ENCODE data around the gene KLHL21. TPM values are rescaled to one million over a fixed set of nuclear protein-coding genes. Genes with fewer than 3 reads are reported as not detected.

Gene KLHL21
- total RNA-seq, 1 experiment from 2014 or later = 27.5 TPM

DNA sequence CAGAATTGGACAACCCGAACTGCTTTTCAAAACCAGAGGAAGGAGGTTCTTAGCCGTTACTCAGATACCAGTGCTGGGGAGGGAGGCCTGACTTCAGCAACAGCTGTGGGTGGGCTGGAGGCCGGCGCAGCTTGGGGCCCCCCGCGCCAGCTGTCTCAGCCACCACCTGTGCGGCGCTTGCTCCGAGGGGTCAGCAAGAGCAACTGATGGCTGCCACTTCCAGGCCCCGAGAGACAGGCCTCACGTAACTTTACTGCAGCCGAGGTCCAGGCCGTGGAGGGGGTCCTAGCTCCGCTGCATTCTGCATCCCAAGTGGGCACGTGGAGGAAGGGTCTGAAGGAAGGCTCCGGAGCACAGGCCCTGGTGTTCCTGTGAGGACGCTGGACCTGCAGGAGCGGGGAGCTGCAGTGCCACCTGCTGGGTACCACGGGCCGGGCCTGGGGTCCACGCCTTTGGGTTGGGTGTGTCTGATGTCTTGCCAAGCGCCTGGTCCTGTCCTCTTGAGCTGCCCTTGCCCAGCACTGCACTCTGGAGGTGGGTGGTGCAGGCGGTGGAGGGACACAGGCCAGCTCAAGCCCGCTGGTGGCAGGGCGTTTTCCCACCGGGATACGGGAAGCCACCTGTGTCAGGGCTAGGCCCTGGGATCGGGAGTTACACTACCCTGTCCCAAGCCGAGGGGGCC, 31.8 kb upstream of the KLHL21 start:
- H3K4me1 ChIP-seq (ENCODE audit: control insufficient read depth in 1 of 2, insufficient read depth in 2 of 2, low read length in 2 of 2) = no peaks in the 10 kb centered on the region
- no peak overlapping the region for H2AFZ ChIP-seq (ENCODE audit: low read depth, low read length, poor library complexity, severe bottlenecking)
- no peaks in the 10 kb centered on the region for H3K79me2 ChIP-seq (ENCODE audit: insufficient read depth, low read length)
- no peaks in the 10 kb centered on the region for H3K9me2 ChIP-seq (ENCODE audit: insufficient read depth)
- no peak for DNase-seq (ENCODE audit: low read depth, low spot score)
- ChIA-PET CTCF (interaction anchor here (0.7 to 1.3 kb wide), 2 partner anchors 155 to 162 kb away, joined by 3 read pairs; no protein-coding TSS in a partner anchor), POLR2A (interaction anchor here (0.6 to 1.3 kb wide), 2 partner anchors 10 to 225 kb away, joined by 3 to 4 read pairs; partner anchors contain the start of gene THAP3), RAD21 (ENCODE audit: low non-redundant PET in 1 of 2, low total read pairs in 2 of 2, uncharacterized antibody in 2 of 2, unreplicated experiment in 2 of 2) (no interaction called here)
- TSS peak; percentile 56 for BruUV-seq (replicated peaks)
- ATAC-seq = peak; percentile 77
- H3K4me3 ChIP-seq (replicated peaks in 1 of 2; ENCODE audit: low read depth in 1 of 2, low read length in 2 of 2) = no peak overlapping the region
- no peak overlapping the region for H3K9ac ChIP-seq (ENCODE audit: low read length)
- no peak overlapping the region for H3K4me2 ChIP-seq (ENCODE audit: low read length)
- H3K36me3 ChIP-seq (ENCODE audit: control insufficient read depth in 1 of 2, insufficient read depth in 2 of 2, low read length in 2 of 2) = peaks cover 23 to 35% of the 10 kb centered on the region in 2 experiments
- H3K27me3 ChIP-seq (ENCODE audit: insufficient read depth, low read length) = no peaks in the 10 kb centered on the region
- H3K9me3 ChIP-seq (ENCODE audit: control insufficient read depth in 1 of 2, insufficient read depth in 1 of 2, low read depth in 1 of 2, low read length in 2 of 2) = no peaks in the 10 kb centered on the region
- H3K27ac ChIP-seq (ENCODE audit: low read depth, low read length) = no peak overlapping the region
- intact Hi-C loops (cut with micrococcal nuclease) = no loop called here
- H4K20me1 ChIP-seq (ENCODE audit: insufficient read depth) = no peaks in the 10 kb centered on the region
- TF ChIP-seq ELF1 (IDR thresholded peaks at IDR 0.05; ENCODE audit: borderline replicate concordance, low read depth) (no peak), RAD21 (IDR thresholded peaks at IDR 0.05; ENCODE audit: low read depth) (peak; percentile 73), ZFX (IDR thresholded peaks at IDR 0.05) (no peak), POLR2A (IDR thresholded peaks at IDR 0.05; ENCODE audit: borderline replicate concordance, extremely low read depth, insufficient read depth, insufficient read length) (no peak), TCF7L2 (IDR thresholded peaks at IDR 0.05; ENCODE audit: borderline replicate concordance, extremely low read depth, insufficient read depth, insufficient read length) (peak; percentile 68), ATF3 (IDR thresholded peaks at IDR 0.05) (no peak), ZNF274 (IDR thresholded peaks at IDR 0.05; ENCODE audit: low read depth, low read length) (no peak), EZH2 (IDR thresholded peaks at IDR 0.05) (no peak), CEBPB (IDR thresholded peaks at IDR 0.05; ENCODE audit: low read depth) (no peak), EGR1 (IDR thresholded peaks at IDR 0.05; ENCODE audit: low read depth) (no peak), CTCF (IDR thresholded peaks at IDR 0.05 in 2 of 3, conservative IDR thresholded peaks at IDR 0.05 in 1 of 3; ENCODE audit: borderline replicate concordance in 1 of 3, insufficient read depth in 1 of 3, low read depth in 2 of 3, low read length in 2 of 3) (peak; percentile 50 to 69 (median 63); a peak in 5 of 6 replicates), EZH2phosphoT487 (IDR thresholded peaks at IDR 0.05; ENCODE audit: borderline replicate concordance) (no peak), SRF (IDR thresholded peaks at IDR 0.05; ENCODE audit: low read depth) (no peak), FOSL1 (IDR thresholded peaks at IDR 0.05; ENCODE audit: low read depth) (no peak), YY1 (IDR thresholded peaks at IDR 0.05; ENCODE audit: extremely low read depth, insufficient replicate concordance, low read depth, low read length) (no peak), POLR2AphosphoS5 (IDR thresholded peaks at IDR 0.05; ENCODE audit: low read depth, low read length) (peak; percentile 49; the same call in 1 of the 2 replicates)
- TF ChIP-seq, protein P1, sequence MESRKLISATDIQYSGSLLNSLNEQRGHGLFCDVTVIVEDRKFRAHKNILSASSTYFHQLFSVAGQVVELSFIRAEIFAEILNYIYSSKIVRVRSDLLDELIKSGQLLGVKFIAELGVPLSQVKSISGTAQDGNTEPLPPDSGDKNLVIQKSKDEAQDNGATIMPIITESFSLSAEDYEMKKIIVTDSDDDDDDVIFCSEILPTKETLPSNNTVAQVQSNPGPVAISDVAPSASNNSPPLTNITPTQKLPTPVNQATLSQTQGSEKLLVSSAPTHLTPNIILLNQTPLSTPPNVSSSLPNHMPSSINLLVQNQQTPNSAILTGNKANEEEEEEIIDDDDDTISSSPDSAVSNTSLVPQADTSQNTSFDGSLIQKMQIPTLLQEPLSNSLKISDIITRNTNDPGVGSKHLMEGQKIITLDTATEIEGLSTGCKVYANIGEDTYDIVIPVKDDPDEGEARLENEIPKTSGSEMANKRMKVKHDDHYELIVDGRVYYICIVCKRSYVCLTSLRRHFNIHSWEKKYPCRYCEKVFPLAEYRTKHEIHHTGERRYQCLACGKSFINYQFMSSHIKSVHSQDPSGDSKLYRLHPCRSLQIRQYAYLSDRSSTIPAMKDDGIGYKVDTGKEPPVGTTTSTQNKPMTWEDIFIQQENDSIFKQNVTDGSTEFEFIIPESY (IDR thresholded peaks at IDR 0.05; ENCODE audit: extremely low read depth, insufficient replicate concordance, low read length) = no peak
- TF ChIP-seq, protein P2, sequence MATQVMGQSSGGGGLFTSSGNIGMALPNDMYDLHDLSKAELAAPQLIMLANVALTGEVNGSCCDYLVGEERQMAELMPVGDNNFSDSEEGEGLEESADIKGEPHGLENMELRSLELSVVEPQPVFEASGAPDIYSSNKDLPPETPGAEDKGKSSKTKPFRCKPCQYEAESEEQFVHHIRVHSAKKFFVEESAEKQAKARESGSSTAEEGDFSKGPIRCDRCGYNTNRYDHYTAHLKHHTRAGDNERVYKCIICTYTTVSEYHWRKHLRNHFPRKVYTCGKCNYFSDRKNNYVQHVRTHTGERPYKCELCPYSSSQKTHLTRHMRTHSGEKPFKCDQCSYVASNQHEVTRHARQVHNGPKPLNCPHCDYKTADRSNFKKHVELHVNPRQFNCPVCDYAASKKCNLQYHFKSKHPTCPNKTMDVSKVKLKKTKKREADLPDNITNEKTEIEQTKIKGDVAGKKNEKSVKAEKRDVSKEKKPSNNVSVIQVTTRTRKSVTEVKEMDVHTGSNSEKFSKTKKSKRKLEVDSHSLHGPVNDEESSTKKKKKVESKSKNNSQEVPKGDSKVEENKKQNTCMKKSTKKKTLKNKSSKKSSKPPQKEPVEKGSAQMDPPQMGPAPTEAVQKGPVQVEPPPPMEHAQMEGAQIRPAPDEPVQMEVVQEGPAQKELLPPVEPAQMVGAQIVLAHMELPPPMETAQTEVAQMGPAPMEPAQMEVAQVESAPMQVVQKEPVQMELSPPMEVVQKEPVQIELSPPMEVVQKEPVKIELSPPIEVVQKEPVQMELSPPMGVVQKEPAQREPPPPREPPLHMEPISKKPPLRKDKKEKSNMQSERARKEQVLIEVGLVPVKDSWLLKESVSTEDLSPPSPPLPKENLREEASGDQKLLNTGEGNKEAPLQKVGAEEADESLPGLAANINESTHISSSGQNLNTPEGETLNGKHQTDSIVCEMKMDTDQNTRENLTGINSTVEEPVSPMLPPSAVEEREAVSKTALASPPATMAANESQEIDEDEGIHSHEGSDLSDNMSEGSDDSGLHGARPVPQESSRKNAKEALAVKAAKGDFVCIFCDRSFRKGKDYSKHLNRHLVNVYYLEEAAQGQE (IDR thresholded peaks at IDR 0.05; ENCODE audit: low read depth) = no peak
- TF ChIP-seq, protein P3, sequence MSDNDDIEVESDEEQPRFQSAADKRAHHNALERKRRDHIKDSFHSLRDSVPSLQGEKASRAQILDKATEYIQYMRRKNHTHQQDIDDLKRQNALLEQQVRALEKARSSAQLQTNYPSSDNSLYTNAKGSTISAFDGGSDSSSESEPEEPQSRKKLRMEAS (IDR thresholded peaks at IDR 0.05) = no peak
